C4-2B (cell line): ENCODE results near the gene RGS16.

Source experiments
- H3K27ac ChIP-seq: fragments of 450-650 bp; 2 replicates; pipeline ENCODE4 v1.5.1; 2017
- CTCF ChIP-seq: fragments of 450-650 bp; conservative IDR thresholded peaks from 2 replicates; pipeline ENCODE4 v1.5.1; 2017; ENCODE audit warnings: mild to moderate bottlenecking
- ZFX ChIP-seq: fragments of 450-650 bp; IDR thresholded peaks from 2 replicates; pipeline ENCODE4 v1.6.1; 2017

The RGS16 gene

GRCh38 chr1:182560392-182560984 is 43.7 kb downstream of the RGS16 start:
- no peak overlapping the region for H3K27ac ChIP-seq
- TF ChIP-seq CTCF (no peak), ZFX (no peak)

- TF ChIP-seq CTCF, result no peak
- no peak for TF ChIP-seq ZFX
- no peak overlapping the region for H3K27ac ChIP-seq
These were observed 47.9 kb downstream of the RGS16 start for GRCh38 chr1:182556279-182556678.

GRCh38 chr1:182555493-182555892 is 48.7 kb downstream of the RGS16 start:
- TF ChIP-seq CTCF (no peak), ZFX (no peak)
- no peak overlapping the region for H3K27ac ChIP-seq

- TF ChIP-seq CTCF, result no peak
- TF ChIP-seq ZFX, result no peak
- no peak overlapping the region for H3K27ac ChIP-seq
These were observed 51.7 kb downstream of the RGS16 start for GRCh38 chr1:182552527-182552926.

- H3K27ac ChIP-seq, result no peak overlapping the region
- TF ChIP-seq ZFX (no peak), CTCF (no peak)
These were observed 54.4 kb downstream of the RGS16 start for GRCh38 chr1:182549811-182550210.

- TF ChIP-seq ZFX, result no peak
- TF ChIP-seq CTCF, result no peak
These were observed 54.8 kb downstream of the RGS16 start for GRCh38 chr1:182549346-182549745.

More at GRCh38 chr1:182549346-182549745, 54.8 kb downstream of the RGS16 start:
- H3K27ac ChIP-seq, result no peak overlapping the region
